Heart left ventricle (tissue), 13 donors: ENCODE measurements around the gene KRT75.

Source experiments
- POLR2A ChIP-seq, 2 donors: fragments of 450-650 bp; IDR thresholded peaks; one replicate each; pipeline ENCODE4 v1.6.1; 2017; ENCODE audit warnings: antibody characterized with exemption in 2 of 2, mild to moderate bottlenecking in 2 of 2, moderate library complexity in 2 of 2
- TF ChIP-seq, protein P1 (sequence below), 12 donors: fragments of 200-600 bp; sonication (generic) in 4 of 12; IDR thresholded peaks; one replicate each; pipeline versions ENCODE4 v1.5.0 to v1.8.0; 2018 to 2022; ENCODE audit warnings: antibody characterized with exemption in 12 of 12, mild to moderate bottlenecking in 5 of 12
- donor health status: ischemic (EF 13 %, LVEDD 7.1; RV severe dilation, severe dysfunction).
- donor health status: DM: no; HTN: yes; CAD: no.
- donor health status: DM: no; HTN: no; CAD: no.
- donor health status: ischemic (EF 25% LVEDD 6.9; RV normal size, moderate dysfunction).
- donor health status: ischemic (EF 25% LVEDD 5.7; RV mildly dilated, moderate dysfunction).
- donor health status: ischemic (EF 35%, LVEDD 5.7; RV mildly dilated, moderate dysfunction).
- donor health status: nonischemic (EF 11% LVEDD 7.7; RV severe dilation, severe dysfunction).
- donor health status: DM: yes; HTN: yes; CAD: no.
- donor health status: PGD.
- donor health status: ischemic (EF 29% LVEDD 5.4; RV normal size, mild dysfunction).
- donor health status: nonischemic (EF 23%, LVEDD 6.1; RV moderate dilation, normal function).

DNA sequence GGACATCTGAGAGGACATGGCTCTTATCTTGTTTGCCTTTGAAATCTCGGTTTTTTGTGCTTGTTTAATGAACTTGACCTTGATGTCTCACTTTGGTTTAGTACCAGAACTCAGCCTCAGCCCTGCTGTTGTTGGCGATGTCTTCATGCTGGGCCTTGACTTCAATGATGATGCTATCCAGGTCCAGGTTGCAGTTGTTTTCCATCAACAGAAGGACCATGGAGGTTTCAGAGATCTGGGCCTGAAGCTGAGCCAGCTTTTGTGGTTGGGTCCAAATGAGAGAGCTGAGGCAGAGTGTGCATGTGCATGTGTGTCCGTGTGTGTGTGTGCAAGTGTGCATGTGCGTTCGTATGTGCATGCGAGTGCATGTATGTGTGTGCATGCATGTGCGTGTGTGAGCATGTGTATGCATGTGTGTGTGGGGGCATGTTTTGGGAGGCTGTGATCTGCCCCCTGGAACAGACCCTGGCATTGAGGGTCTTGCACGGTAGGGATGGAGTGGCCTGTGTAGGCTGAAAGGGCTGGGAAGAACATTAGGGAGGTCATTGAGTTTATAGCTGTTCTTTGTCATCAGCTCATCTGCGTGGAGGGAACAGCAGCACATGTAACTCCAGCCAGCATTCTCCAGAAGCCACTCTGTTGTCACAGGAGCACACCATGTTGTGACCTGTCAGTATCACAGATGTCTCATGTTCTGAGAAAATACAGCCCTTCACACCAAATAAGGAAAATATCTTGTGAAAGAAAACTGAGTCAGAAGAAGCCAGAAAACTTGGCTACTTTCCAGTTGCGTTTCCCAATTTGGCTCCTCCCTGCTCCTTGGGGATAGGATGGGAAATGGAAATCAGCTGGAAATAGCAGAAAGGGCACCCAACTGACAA, 18.1 kb downstream of the KRT75 start:
- TF ChIP-seq, protein P1, sequence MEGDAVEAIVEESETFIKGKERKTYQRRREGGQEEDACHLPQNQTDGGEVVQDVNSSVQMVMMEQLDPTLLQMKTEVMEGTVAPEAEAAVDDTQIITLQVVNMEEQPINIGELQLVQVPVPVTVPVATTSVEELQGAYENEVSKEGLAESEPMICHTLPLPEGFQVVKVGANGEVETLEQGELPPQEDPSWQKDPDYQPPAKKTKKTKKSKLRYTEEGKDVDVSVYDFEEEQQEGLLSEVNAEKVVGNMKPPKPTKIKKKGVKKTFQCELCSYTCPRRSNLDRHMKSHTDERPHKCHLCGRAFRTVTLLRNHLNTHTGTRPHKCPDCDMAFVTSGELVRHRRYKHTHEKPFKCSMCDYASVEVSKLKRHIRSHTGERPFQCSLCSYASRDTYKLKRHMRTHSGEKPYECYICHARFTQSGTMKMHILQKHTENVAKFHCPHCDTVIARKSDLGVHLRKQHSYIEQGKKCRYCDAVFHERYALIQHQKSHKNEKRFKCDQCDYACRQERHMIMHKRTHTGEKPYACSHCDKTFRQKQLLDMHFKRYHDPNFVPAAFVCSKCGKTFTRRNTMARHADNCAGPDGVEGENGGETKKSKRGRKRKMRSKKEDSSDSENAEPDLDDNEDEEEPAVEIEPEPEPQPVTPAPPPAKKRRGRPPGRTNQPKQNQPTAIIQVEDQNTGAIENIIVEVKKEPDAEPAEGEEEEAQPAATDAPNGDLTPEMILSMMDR (IDR thresholded peaks at IDR 0.05), result no peak
- no peak for TF ChIP-seq POLR2A (IDR thresholded peaks at IDR 0.05)
